SH-SY5Y (cell line): ENCODE measurements around the gene GNB4.
A peak's percentile ranks its signal among the peaks of the same experiment; 100 is the strongest.

Experiments used
- GATA2 ChIP-seq: IDR thresholded peaks from 2 replicates; pipeline ENCODE4 v1.6.1; 2011; ENCODE audit warnings: mild to moderate bottlenecking, low read depth, low read length
- GATA3 ChIP-seq: IDR thresholded peaks from 2 replicates; pipeline ENCODE4 v1.6.1; 2011; ENCODE audit warnings: low read depth, mild to moderate bottlenecking, low read length, moderate library complexity

GNB4 gene

DNA sequence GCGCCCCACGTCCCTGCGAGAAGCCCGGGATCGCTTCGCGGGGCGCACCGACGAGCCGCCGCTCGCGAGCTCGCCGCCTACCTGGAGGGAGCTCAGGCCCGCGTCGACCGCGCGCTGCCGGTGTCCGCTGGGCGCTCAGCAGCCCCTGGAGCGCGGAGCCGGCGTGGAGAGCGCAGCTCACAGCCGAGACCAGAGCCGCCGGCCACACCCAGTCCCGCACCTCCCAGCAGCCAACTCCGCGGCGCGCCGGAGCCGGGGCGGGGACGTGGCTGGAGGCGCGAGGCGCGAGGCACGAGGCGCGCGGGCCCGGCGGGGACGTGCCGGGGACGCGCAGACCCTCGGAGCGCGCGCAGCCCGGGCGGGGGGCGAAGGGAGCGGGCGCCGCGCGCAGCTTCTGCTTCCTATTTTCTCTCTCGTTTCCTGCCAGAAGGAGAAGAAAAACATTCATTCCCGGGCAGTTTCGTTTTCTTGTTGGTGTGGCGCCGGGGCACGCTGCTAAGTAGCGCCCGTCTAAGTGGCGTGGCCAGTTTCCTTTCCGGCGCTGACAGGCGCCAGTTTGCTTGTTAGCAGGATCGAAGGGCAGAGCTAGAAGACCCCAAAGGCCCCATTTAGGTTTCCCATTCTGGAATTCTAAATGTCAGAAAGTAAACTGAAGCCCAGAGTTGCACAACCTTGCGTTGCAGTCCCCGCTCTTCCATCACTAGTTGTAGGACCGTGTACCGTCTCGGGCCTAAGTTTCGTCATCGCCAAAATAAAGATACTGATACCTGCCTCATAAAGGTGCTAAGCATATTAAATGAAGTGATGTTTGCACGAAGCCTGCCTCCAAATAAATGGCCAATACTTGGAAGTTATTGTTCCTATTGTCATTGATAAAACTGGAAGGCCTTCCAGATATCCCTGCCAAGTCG, at the start of gene GNB4:
Gene GNB4 (minus strand): TSS at position 206 of the 911 bp plus-strand sequence. CDS start 25,270 bp downstream, outside the sequence.
- TF ChIP-seq GATA2 (peak; percentile 14; the same call in 1 of the 2 replicates), GATA3 (no peak)

DNA sequence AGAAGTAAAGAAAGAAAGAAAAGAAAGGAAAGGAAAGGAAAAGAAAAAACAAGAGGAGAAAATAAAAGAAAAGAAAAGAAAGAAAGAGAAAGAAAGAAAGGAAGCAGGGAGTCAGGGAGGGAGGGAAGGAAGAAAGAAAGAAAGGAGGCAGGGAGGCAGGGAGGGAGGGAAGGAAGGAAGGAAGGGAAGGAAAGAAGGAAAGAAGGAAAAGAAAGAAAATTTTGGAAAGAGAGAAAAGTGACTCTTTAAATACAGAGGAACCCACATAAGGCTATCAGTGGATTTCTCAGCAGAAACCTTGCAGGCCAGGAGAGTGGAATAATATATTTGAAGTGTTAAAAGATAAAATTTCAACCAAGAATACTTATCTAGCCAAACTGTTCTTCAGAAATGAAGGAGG, 44.2 kb upstream of the GNB4 start:
- TF ChIP-seq GATA3 (no peak), GATA2 (no peak)

DNA sequence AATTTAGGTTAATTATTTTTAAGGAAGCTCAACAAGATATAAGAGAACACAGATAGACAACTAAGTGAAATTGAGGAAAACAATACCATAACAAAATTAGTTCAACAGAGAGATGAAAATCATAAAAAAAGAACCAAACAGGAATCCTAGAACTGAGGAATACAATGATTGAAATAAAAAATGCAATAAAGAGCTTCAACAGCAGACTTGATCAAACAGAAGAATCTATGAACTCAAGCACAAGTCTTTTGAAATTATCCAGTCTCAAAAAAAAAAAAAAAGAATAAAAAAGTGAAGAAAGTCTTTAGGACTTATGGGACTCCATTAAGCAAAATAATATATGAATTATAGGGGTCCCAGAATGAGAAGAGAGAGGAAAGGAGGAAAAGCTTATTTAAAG, 42.0 kb upstream of the GNB4 start:
- no peak for TF ChIP-seq GATA3
- no peak for TF ChIP-seq GATA2

DNA sequence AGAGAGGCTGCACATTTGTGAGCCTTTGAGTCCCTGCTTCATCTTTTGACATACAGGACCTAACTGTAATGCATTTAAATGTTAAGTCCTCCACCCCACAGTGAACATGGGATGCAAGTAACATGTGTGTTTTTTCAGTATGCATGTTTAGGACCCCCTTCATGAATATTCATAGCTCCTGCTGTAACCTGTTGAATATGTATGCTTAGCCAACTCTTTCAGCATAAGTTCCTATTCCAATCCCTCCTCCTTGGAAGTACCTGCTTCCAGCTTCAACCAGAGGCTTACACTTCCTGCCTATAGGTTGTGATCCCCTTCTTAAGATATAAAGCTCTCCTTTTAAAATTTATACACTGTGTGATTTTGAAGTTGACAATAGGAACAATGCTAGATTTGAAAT, 36.9 kb upstream of the GNB4 start:
- no peak for TF ChIP-seq GATA3

DNA sequence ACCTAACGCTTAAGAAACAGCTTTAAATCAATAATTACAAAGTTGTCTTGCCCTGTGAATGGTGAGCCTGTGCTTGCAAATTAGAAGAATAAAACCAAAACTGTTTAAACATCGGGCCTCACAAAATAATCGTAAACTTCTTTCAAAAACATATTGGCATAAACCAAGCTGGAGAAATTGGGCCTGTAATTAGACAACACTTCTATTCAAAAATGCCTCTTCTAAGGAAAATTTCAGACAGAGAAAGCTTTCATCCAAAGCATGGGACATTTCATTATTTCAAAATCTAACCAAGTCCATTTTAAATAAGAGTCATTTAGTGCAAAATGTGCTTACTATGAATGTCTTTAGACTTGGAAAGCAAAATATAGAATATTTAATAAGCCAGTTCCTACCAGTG, 35.5 kb upstream of the GNB4 start:
- no peak for TF ChIP-seq GATA3
- TF ChIP-seq GATA2: no peak

DNA sequence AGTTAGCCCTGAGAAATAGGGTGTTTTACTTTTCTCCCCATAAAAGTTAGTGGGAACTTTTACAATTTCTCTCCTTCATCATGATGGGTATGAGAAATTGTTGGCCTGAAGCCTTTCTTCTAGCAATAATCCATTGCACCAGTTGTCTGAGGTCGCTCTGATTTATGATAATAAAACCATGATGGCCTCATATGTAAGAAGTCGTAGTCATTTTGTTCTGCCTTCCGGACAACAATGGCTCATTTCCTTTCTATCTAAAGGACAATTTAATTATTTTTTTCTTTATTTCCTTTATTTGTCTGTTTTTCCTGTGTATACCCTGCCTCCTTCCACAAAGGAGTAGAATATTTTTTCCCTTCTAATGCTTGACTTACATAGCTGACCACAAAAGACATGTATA, 31.6 kb upstream of the GNB4 start:
- no peak for TF ChIP-seq GATA2
- TF ChIP-seq GATA3: no peak

DNA sequence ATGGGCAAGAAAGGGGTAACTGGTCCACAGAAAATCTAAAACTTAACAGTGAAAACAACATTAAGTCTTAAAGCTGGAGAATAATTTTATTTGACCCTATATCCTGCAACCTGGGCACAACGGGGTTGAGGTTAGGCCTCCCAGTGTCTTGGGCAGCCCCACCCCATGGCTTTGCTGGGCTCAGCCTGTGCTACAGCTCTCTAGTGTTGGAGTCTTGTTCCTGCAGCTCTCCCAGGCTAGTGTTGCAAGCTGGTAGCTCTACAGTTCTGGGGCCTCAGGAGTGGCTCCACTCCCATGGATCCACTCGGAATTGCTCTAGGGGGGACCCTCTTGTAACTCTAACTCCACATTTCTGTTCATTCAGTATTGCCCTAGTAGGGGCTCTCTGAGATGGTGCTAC, 24.9 kb upstream of the GNB4 start:
- no peak for TF ChIP-seq GATA2

DNA sequence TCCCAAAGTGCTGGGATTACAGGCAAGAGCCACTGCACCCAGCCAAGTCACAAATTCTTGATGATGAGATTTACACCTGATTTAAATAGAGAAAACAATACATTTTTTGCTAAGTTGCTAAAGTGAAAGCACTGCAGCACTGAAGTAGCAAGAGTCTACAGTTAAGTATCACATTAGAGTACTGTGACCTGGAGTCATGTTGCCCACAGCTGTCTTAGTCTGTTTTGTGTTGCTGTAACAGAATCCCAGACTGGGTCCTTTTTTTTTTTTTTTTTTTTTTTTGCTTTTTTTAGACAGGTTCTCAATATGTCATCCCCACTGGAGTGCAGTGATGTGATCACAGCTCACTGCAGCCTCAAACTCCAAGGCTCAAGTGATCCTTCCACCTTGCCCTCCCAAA, 23.2 kb upstream of the GNB4 start:
- no peak for TF ChIP-seq GATA2
- no peak for TF ChIP-seq GATA3

DNA sequence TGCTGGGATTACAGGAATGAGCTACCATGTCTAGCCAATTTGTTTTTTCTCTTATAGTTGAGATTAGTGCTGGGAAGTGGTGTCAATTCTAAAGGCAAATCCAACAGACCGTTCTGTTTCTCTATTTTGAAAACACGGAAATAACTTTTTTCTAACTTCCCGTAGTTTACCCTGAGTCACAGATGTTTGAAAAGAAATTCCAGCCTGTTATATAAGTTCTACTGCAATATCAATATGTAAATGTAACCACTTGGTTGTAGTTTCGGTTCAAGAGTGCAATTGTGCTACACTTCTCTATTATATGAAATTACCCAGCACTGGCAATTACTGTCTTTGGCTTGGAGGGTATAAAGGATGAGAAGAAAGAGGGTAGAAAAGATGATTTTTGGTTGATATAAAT, 22.3 kb upstream of the GNB4 start:
- TF ChIP-seq GATA2 (no peak), GATA3 (no peak)

DNA sequence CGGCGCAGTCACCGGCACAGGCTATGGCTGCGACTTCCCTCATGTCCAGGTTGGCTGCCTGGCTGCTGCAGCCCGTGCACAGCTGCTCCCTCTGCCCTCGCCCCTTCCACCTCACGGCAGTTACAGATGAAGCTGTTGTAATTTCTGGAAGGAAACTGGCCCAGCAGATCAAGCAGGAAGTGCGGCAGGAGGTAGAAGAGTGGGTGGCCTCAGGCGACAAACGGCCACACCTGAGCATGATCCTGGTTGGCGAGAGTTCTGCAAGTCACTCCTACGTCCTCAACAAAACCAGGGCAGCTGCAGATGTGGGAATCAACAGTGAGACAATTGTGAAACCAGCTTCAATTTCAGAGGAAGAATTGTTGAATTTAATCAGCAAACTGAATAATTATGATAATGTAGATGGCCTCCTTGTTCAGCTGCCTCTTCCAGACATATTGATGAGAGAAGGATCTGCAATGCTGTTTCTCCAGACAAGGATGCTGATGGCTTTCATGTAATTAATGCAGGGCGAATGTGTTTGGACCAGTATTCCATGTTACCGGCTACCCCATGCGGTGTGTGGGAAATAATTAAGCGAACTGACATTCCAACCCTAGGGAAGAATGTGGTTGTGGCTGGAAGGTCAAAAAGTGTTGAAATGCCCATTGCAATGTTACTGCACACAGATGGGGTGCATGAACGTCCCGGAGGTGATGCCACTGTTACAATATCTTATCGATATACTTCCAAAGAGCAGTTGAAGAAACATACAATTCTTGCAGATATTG, 13.2 kb upstream of the GNB4 start:
- no peak for TF ChIP-seq GATA2
- no peak for TF ChIP-seq GATA3

DNA sequence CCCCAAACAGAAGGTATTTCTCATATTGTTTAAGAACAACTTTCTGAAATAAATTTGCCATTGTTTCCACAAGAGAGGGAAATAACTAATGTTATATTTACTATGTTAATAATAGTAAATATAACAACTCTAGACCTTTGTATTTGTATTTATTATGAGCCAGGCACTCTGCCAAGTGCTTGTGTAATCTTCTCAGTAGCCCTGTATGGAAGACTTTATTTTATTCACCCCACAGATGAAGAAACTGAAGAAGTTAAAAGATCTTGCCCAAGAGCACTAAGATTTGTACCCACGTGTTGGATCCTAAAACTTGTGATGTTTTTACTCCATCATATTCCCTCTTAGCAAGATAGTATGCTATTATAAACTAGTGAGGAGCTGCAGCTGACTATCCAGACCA, 12.0 kb upstream of the GNB4 start:
- TF ChIP-seq GATA3 (no peak), GATA2 (no peak)

DNA sequence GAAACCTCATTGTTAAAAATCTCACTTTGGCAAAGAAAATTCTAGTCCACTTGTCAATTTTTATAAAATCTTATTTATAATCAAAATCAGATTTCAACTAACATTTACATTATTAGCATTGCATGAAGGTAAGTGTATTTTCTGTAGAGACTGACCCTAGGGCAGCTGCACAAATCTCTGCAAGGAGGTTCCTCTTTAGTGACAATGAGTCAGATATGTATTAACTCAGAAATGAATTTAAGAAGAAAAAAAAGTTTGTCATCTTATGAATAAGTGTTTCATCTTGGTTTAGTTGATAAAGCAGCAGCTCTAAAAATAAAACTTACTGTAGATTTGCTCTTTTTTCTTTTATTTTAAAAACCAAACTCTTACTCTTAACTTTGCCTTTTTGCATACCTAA, 9.0 kb upstream of the GNB4 start:
- no peak for TF ChIP-seq GATA3
- TF ChIP-seq GATA2: no peak

DNA sequence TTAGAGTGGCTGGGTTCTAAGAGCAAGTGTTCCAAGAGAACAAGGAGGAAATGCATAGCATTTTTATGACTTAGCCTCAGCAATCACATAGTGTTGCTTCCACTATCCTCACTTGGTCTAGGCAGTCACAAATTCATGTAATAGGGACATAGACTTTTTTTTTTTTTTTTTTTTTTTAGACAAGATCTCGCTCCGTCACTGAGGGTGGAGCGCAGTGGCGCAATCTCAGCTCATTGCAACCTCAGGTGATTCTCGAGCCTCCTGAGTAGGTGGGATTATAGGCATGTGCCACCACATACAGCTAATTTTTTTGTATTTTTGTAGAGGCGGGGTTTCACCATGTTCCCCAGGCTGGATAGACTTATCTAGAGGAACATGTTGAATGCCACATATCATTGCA, 4.7 kb upstream of the GNB4 start:
- no peak for TF ChIP-seq GATA3
- no peak for TF ChIP-seq GATA2

DNA sequence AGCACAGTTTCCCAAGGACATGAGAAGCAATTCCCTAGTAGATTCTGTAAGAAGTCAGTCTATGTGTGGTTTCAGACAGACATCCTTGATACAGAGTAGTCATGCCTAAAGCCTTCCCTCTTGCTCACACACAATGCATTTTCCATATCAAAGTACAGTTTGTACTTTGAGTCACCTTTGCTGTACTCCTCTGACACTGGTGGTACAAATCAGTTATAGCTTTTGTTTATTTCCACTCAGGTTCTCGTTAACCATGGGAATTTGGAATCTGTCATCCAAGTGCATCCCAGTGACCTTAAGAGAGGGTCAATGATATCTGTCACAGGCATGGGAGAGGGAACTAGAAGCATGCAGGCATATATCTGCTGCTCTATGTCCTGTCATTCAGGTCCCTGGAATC, 3.6 kb upstream of the GNB4 start:
- TF ChIP-seq GATA3 (no peak), GATA2 (no peak)

DNA sequence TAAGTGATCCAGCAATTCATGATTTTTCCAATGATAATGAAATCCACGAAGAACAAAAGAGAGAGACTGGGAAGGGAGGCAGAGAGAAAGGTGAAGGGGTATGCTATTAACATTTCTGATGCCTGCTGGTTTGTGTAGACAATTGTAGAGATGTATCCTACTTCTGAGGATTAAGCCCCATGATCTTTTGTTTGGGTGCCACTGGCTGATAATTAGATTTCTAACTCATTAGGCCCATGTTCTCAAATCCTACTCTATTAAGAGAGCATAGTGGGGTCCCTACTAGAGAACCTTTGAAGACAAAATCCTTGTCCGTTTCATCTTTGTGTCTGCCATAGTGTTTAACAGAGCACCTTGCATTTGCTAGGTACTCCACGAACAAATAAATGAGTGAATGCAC, 2.7 kb upstream of the GNB4 start:
- TF ChIP-seq GATA2 (no peak), GATA3 (no peak)
